GM10248 (cell line): ENCODE results near the gene INTS3.

Experiments
- CTCF ChIA-PET: fragments of 300-600 bp; sonication (Branson Sonifier 250); formaldehyde crosslinking; extraction: SDS; loops from one replicate; lab custom pipeline; 2021; ENCODE audit warnings: antibody characterized with exemption; lab: Yijun Ruan, JAX
- POLR2A ChIA-PET: fragments of 350-650 bp; sonication (Branson Sonifier 250); formaldehyde crosslinking; extraction: SDS; loops from one replicate; lab custom pipeline; 2020; ENCODE audit warnings: antibody characterized with exemption; lab: Yijun Ruan, JAX
- DNase-seq: peaks from one replicate; pipeline ENCODE4 v3.0.0; 2012; ENCODE audit errors: extremely low spot score
- TF ChIP-seq, protein P1 (sequence below): IDR thresholded peaks from 2 replicates; pipeline ENCODE4 v1.5.1; 2012; ENCODE audit warnings: mild to moderate bottlenecking, low read depth; ENCODE audit errors: extremely low read depth, missing control alignments, control extremely low read depth

Gene INTS3

DNA sequence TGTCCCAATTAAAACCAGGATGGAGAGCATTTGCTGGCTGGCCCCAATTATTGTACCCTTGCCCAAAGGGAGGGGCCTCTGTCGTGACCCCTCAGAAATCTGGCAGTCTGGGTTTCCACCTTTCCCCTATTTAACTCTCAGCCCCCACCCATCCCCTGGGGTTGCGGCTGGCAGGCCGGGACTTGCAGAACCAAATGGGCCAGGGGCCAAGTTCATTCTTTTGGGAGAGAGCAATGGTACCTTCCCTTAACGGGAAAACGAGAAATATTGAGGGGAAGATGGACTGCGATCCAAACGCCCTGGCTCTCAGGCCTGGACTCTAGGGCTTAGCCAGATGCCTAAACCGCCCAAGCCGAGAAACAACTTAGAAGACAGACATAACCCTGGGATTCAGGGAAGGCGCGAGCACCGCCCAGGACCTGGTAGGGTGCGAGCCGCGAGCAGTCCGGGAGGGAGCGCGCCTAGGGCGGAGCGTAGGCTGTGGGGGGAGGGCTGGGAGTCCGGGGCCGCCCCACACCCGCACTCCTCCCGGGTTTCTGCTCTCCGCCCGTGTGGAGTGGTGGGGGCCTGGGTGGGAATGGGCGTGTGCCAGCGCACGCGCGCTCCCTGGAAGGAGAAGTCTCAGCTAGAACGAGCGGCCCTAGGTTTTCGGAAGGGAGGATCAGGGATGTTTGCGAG is 47.1 kb downstream of the INTS3 start, which contains the start of gene SLC27A3:
Gene SLC27A3 (plus strand): TSS at position 628 of the 678 bp plus-strand sequence. CDS start 91 bp downstream, outside the sequence.
- CTCF ChIA-PET = interaction anchor here (1.1 to 3.5 kb wide), 4 partner anchors 12 to 212 kb away, joined by 3 to 18 read pairs (median 6); partner anchors contain the start of genes CREB3L4 and RAB13

DNA sequence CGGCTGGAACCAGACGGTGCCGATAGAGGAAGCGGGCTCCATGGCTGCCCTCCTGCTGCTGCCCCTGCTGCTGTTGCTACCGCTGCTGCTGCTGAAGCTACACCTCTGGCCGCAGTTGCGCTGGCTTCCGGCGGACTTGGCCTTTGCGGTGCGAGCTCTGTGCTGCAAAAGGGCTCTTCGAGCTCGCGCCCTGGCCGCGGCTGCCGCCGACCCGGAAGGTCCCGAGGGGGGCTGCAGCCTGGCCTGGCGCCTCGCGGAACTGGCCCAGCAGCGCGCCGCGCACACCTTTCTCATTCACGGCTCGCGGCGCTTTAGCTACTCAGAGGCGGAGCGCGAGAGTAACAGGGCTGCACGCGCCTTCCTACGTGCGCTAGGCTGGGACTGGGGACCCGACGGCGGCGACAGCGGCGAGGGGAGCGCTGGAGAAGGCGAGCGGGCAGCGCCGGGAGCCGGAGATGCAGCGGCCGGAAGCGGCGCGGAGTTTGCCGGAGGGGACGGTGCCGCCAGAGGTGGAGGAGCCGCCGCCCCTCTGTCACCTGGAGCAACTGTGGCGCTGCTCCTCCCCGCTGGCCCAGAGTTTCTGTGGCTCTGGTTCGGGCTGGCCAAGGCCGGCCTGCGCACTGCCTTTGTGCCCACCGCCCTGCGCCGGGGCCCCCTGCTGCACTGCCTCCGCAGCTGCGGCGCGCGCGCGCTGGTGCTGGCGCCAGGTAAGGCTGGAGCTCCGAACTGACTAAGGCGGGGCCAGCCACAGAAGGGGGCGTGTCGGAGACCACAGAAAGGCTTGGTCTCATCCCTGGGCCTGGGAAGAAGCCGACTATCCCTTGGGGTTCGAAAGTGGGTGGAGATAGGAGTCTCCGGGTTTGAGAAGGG is 47.8 kb downstream of the INTS3 start:
- DNase-seq = peak; percentile 66
- TF ChIP-seq, protein P1, sequence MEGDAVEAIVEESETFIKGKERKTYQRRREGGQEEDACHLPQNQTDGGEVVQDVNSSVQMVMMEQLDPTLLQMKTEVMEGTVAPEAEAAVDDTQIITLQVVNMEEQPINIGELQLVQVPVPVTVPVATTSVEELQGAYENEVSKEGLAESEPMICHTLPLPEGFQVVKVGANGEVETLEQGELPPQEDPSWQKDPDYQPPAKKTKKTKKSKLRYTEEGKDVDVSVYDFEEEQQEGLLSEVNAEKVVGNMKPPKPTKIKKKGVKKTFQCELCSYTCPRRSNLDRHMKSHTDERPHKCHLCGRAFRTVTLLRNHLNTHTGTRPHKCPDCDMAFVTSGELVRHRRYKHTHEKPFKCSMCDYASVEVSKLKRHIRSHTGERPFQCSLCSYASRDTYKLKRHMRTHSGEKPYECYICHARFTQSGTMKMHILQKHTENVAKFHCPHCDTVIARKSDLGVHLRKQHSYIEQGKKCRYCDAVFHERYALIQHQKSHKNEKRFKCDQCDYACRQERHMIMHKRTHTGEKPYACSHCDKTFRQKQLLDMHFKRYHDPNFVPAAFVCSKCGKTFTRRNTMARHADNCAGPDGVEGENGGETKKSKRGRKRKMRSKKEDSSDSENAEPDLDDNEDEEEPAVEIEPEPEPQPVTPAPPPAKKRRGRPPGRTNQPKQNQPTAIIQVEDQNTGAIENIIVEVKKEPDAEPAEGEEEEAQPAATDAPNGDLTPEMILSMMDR = no peak
- ChIA-PET POLR2A (interaction anchor here (1.8 kb wide), 1 partner anchor 215 kb away, joined by 7 read pairs; the partner anchor contains the start of gene RPS27), CTCF (interaction anchor here (1.1 to 3.5 kb wide), 5 partner anchors 13 to 211 kb away, joined by 3 to 18 read pairs (median 5); partner anchors contain the start of genes CREB3L4 and RAB13)

More for the DNA sequence above, 47.1 kb downstream of the INTS3 start, which contains the start of gene SLC27A3:
- POLR2A ChIA-PET = no interaction called here
- DNase-seq = no peak
- TF ChIP-seq, protein P1 = no peak

DNA sequence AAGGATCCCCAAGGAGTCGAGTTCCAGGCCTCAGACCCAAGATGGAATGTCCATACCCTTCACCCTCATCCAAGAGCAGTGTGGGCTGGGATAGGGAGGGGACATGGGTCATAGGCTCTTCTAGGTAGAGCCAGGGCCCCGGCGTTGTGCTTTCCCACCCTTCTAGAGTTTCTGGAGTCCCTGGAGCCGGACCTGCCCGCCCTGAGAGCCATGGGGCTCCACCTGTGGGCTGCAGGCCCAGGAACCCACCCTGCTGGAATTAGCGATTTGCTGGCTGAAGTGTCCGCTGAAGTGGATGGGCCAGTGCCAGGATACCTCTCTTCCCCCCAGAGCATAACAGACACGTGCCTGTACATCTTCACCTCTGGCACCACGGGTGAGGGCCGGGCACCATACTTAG is 48.5 kb downstream of the INTS3 start:
- DNase-seq = no peak
- POLR2A ChIA-PET = interaction anchor here (1.8 kb wide), 1 partner anchor 214 kb away, joined by 7 read pairs; the partner anchor contains the start of gene RPS27
- TF ChIP-seq, protein P1 = no peak
- CTCF ChIA-PET = interaction anchor here (1.0 to 3.5 kb wide), 6 partner anchors 10 to 210 kb away, joined by 3 to 18 read pairs (median 4); partner anchors contain the start of genes CREB3L4 and RAB13

DNA sequence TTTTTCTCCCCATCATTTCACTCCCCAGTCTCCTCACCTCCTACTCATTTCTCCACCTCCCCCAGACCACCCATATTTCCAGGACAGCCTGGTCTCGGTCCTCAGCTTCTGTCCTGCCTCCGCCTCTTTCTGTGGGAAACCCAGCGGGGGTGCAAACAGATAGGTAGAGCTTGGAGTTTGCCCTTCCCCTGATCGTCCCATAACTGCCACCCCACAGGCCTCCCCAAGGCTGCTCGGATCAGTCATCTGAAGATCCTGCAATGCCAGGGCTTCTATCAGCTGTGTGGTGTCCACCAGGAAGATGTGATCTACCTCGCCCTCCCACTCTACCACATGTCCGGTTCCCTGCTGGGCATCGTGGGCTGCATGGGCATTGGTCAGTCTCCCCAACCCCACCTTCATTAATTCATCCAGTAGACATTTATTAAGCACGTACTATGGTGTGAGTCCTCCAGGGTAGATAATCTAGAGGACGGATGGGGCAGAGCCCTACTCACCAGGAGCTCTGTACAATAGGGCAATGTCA is 49.1 kb downstream of the INTS3 start:
- ChIA-PET POLR2A (interaction anchor here (0.6 to 1.8 kb wide), 2 partner anchors 121 to 214 kb away, joined by 5 to 7 read pairs; partner anchors contain the start of gene RPS27), CTCF (interaction anchor here (1.0 to 3.5 kb wide), 5 partner anchors 11 to 210 kb away, joined by 3 to 18 read pairs (median 5); partner anchors contain the start of gene RAB13)
- DNase-seq = no peak
- TF ChIP-seq, protein P1 = no peak

DNA sequence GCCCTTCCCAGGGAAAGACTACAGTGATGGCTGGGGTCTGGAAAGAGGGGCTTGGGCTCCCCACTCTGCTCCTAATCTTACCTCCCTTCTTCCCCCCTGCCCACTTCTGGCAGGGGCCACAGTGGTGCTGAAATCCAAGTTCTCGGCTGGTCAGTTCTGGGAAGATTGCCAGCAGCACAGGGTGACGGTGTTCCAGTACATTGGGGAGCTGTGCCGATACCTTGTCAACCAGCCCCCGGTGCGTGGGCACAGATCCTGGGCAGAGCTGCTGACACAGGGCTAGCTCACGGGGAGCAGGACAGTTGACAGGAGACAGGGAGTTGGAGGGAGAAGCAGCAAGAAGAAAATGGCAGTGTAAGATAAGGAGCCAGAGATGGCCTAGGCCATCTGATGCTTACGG is 49.8 kb downstream of the INTS3 start:
- TF ChIP-seq, protein P1 = no peak
- no peak for DNase-seq

More for the DNA sequence above, 49.8 kb downstream of the INTS3 start:
- POLR2A ChIA-PET = interaction anchor here (1.8 kb wide), 1 partner anchor 213 kb away, joined by 7 read pairs; the partner anchor contains the start of gene RPS27
- CTCF ChIA-PET = interaction anchor here (1.3 to 3.5 kb wide), 3 partner anchors 10 to 19 kb away, joined by 3 to 18 read pairs (median 3); no protein-coding TSS in a partner anchor
